NCI-H2029 treated with DMSO at 0.1 percent for 48 hours (cell line): ENCODE results near the gene SSH2.
"Not testable (repeated sequence)": the region's sequence is repeated elsewhere in the genome, so short reads cannot be mapped to it uniquely, and the experiment has no call there.

Experiments used
- DNase-seq: peaks from one replicate; lab custom pipeline; 2025; lab: John Stamatoyannopoulos, UW

Gene SSH2, protein sequence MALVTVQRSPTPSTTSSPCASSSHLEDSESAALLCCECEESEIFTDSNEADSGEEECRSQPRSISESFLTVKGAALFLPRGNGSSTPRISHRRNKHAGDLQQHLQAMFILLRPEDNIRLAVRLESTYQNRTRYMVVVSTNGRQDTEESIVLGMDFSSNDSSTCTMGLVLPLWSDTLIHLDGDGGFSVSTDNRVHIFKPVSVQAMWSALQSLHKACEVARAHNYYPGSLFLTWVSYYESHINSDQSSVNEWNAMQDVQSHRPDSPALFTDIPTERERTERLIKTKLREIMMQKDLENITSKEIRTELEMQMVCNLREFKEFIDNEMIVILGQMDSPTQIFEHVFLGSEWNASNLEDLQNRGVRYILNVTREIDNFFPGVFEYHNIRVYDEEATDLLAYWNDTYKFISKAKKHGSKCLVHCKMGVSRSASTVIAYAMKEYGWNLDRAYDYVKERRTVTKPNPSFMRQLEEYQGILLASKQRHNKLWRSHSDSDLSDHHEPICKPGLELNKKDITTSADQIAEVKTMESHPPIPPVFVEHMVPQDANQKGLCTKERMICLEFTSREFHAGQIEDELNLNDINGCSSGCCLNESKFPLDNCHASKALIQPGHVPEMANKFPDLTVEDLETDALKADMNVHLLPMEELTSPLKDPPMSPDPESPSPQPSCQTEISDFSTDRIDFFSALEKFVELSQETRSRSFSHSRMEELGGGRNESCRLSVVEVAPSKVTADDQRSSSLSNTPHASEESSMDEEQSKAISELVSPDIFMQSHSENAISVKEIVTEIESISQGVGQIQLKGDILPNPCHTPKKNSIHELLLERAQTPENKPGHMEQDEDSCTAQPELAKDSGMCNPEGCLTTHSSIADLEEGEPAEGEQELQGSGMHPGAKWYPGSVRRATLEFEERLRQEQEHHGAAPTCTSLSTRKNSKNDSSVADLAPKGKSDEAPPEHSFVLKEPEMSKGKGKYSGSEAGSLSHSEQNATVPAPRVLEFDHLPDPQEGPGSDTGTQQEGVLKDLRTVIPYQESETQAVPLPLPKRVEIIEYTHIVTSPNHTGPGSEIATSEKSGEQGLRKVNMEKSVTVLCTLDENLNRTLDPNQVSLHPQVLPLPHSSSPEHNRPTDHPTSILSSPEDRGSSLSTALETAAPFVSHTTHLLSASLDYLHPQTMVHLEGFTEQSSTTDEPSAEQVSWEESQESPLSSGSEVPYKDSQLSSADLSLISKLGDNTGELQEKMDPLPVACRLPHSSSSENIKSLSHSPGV (N-terminal part only)

DNA sequence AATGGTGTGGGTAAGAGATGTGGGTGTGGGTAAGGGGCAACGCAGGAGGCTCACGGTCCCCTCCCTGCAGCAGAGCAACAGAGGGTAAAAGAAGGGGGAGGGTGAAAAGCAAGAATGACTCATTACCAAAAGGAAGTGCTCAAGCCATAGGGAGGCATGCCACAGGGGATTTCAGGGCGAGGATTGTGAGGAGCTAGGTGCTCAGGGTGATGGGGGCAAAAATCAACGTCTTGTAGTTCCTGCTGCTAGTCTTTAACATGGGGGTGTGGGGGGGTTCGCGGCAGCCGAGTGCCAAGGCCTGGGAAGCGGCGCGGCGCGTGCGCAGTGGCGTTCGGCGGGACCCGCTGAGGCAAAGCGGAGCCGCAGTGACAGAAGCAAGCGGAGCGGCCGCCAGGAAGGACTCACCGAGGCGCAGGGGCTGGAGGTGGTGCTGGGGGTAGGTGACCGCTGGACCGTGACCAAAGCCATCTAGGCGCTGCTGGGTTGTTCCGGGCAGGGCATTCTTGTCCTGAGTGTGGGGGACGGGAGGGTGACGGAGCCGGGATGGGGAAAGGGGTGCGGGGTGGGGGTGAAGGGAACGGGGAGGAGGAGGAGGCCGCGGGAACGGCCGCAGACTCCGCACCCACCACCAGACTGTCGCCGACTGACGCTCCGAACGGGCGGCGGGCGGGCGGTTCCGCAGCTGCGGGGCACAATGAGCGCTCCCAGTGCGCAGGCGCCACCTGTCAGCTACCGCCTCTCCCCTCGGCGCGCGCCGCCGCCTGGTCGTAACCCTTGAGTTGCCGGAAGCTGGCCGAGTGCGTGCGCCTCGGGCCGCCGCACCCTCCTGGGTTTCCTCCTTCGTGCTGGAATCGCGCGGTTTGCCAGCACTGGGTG lies at the start of gene SSH2:
SSH2 (minus strand) TSS at position 696 of the 876 bp plus-strand sequence; CDS start at position 468, 228 bp downstream.
- peak; percentile 79 for DNase-seq

GRCh38 chr17:29977836-29978235 lies 47.8 kb upstream of the SSH2 start:
- no peak for DNase-seq

GRCh38 chr17:29973005-29973404 lies 43.0 kb upstream of the SSH2 start:
- no peak for DNase-seq

- DNase-seq, result peak; percentile 74
Observed at GRCh38 chr17:29972277-29972676, 42.2 kb upstream of the SSH2 start.

- no peak for DNase-seq
Observed at GRCh38 chr17:29968271-29968670, 38.2 kb upstream of the SSH2 start.

DNA sequence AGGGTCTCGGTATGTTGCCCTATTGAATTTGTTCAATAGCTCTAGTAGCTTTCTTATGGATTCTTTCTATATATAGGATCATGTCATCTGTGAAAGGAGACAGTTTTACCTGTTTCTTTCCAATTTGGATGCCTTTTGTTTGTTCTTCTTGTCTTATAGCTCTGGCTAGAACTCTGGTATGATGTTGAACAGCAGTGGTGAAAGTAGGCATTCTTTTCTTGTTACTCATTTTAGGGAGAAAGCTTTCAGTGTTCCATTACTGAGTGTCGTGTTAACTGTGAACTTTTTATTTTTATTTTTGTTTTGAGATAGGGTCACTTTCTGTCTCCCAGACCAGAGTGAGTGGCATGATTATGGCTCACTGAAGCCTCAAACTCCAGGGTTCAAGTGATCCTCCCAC lies 32.6 kb upstream of the SSH2 start:
- no peak for DNase-seq

DNA sequence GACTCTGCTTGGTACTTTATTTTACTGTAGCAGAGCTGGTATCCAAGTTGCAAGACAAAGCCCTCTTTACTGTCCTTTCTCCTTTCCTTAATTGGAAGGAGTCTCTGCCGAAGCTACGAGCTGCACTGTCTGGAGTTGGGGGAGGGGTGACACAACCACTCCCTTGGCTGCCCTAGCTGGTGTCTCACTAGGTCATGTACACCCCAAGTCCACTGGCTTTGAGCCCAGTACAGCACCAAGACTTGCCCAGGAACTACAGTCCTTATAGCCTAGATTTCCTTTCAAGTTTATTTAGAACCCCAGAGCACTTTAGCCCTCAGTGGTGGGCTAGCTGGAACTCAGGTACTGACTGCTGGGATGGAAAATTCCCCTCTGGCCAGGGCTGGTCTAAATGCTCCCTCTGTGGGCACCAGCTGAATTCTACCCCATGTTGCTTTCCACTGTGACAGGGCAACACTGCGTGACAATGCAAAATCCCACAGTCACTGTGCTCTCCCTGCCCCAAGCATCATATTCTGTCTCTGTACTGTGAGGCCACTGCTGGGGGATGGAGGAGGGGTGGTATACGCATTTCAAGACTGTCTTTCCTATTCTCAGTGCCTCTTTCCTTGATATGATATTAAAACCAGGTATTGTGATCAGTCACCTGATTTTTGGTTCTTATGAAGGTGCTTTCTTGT lies 29.8 kb upstream of the SSH2 start:
- no peak for DNase-seq

- DNase-seq, result peak; percentile 52
Observed at GRCh38 chr17:29958947-29959657, 29.1 kb upstream of the SSH2 start.

GRCh38 chr17:29957488-29957887 lies 27.5 kb upstream of the SSH2 start:
- not testable (repeated sequence) for DNase-seq

DNA sequence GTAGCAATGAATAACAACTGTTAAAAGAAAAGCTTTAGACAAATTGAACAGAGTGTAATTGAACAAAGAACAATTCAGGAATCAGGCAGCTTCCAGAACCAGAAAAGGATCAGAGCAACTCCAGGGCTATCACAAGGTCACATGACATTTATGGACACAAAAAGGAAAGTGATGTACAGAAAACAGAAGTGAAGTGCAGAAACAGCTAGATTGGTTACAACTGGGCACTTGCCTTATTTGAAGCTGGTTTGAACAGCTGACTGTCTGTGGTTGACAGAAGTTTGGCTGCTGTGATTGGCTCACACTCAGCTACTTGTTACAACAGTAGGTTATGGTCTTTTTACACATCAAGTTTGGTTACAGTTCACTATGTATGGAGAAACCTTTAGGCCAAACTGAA lies 26.2 kb upstream of the SSH2 start:
- no peak for DNase-seq

- no peak for DNase-seq
Observed at GRCh38 chr17:29954405-29954804, 24.4 kb upstream of the SSH2 start.

DNA sequence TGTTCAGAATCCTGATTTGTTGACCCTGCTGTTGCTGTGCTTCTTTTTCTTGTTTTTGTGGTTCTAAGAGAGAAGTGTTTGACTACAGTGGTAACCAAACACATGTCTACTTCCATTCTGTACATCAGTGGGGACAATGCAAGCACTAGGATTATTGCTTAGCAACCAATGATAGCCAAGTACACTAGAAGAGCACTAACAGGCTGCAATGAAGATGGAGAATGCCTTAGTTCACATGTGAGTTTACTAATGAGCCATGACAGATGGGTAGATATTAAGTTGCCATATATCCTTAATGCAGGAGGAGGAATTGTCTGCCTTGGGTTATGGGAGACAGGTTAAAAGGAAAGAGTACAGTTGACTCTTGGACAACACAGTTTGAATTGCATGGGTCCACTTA lies 19.7 kb upstream of the SSH2 start:
- peak; percentile 48 for DNase-seq

- DNase-seq, result no peak
Observed at GRCh38 chr17:29948448-29949215, 18.6 kb upstream of the SSH2 start.

DNA sequence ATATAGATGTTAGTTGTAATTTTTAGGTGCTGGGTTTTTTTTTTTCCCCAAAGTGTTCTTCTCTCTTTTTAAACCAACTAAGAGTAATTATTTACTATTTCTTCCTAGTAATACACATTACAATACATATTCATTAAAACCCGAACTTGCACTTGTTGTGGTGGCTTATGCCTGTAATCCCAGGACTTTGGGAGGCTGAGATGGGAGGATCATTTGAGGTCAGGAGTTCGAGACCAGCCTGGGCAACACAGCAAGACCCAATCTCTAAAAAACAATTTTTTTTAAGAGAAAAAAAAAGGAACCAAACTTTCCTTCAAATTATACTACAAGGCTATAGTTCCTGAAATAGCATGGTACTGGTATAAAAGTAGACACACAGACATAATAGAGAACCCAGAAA lies 15.3 kb upstream of the SSH2 start:
- no peak for DNase-seq

- DNase-seq, result no peak
Observed at GRCh38 chr17:29941334-29941733, 11.3 kb upstream of the SSH2 start, which contains the start of gene EFCAB5. Gene EFCAB5, plus strand, starts transcription at chr17:29941634. Its CDS starts 163 bp downstream, at chr17:29941797.

DNA sequence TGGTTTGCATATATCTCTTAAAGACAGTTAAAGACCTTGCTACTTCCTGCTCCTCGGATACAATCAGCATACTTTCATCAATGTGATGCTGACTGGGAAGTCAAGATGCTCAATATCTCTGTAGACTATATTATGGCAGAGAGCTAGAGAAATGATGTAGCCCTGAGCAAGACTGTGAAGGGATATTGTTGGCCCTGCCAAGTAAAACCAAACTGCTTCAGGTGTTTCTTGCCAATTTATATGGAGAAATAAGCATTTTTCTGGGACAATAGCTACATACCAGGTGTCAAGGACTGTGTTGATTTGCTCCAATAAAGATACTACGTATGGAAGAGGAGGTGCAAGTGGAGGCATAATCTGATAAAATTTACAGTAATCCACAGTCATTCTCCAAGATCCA lies 6.7 kb upstream of the SSH2 start:
- DNase-seq, result no peak

DNA sequence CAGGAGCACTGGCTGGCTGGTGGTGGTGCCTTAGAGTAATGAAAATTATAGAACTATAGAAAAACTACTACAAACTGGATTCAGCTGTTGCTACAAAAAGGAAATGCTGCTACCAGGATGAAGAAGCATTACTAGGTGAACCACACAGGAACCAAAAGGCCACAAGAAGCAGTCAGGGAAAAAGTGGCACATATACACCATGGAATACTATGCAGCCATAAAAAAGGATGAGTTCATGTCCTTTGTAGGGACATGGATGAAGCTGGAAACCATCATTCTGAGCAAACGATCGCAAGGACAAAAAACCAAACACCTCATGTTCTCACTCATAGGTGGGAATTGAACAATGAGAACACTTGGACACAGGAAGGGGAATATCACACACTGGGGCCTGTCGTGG lies 5.9 kb upstream of the SSH2 start:
- DNase-seq, result not testable (repeated sequence)

- no peak for DNase-seq
Observed at GRCh38 chr17:29933379-29933778, 3.4 kb upstream of the SSH2 start.
